NCI-H69 (cell line): Measurements from ENCODE around the gene C4orf17.
"Not testable (repeated sequence)": the region's sequence is repeated elsewhere in the genome, so short reads cannot be mapped to it uniquely, and the experiment has no call there.

Experiments used
- DNase-seq: peaks from one replicate; lab custom pipeline; 2025; lab: John Stamatoyannopoulos, UW

Gene C4orf17

GRCh38 chr4:99510721-99511120 lies at the start of gene C4orf17:
Gene C4orf17 (plus strand): TSS chr4:99511021. CDS start chr4:99513082, 2,061 bp downstream.
- no peak for DNase-seq

DNA sequence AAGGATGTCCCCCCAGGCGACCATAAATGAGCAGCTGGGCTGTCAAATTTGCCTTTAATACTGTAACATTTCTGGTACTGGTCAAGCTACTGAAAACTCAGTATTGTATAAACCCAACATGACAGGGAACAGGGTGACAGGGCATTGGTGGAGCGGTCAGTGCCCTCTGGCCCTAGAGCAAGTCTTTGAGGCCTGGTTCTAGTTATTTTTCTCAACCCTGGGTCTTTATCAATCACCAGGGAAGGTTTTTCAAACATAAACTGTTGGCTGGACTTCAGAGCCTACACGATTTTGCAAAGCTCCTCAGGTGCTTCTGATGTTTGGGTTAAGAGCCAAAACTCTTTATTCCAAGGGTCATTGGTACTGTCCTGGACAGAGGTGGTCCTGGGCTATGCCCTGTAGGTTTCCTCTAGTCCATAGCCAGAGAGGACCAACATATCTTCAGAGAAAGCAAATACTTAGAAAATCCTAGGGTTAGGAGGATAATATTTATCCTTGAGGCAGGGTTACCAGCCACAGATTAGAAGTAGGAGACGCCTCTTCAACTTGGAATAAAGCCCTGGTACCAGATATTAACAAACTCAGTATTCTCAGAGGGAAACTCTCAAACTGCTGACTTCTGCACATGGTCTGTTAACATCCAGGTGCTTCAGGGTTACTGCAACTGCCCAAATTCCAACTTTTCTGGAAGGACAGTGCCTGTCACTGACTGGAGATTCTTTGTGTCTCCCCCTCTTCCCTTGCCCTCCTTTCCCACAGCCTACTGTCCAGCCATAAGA lies 49.0 kb upstream of the C4orf17 start:
- DNase-seq: no peak

GRCh38 chr4:99462875-99463464 lies 47.9 kb upstream of the C4orf17 start:
- DNase-seq: peak; percentile 61

- DNase-seq: no peak
These were observed 47.3 kb upstream of the C4orf17 start for GRCh38 chr4:99463566-99463965.

GRCh38 chr4:99467887-99468286 lies 42.9 kb upstream of the C4orf17 start:
- DNase-seq: no peak

- DNase-seq: no peak
These were observed 41.9 kb upstream of the C4orf17 start for GRCh38 chr4:99468889-99469288.

DNA sequence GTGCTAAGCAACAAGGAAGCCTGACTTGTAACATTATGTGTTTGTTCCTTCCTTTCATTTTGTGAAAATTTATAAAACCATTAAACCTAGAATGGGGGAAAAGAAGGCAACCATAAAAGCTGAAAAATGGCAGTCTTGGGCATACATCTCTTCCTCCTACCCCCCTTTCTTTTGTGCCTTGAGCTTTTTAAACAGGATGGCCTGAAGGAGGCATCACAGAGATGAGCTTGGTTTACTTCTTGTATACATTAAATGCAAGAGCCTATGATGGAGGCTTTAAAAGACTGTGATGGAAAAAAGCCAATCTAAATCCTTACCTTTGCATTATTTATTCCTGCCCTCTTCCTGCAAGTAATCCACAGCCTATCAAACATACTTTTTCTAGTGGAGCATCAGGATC lies 39.5 kb upstream of the C4orf17 start:
- DNase-seq: no peak

- no peak for DNase-seq
These were observed 38.9 kb upstream of the C4orf17 start for GRCh38 chr4:99471896-99472295.

DNA sequence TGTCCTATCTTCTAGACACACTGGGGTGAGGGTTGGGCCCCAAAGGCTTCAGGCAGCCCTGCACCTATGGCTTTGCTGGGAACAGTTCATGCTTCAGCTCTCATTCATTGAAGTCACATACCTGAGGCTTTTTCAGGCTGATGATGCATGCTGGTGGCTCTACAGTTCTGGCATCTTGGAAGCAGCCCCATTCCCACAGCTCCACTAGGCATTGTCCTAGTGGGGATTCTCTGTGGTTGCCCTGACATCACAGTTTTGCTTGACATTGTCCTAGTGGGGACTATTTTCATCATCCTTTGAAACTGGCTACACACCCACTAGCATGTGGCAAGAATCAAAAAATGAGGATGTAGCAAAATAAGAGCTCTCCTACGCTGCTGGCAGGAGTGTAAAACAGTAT lies 37.7 kb upstream of the C4orf17 start:
- DNase-seq: no peak

DNA sequence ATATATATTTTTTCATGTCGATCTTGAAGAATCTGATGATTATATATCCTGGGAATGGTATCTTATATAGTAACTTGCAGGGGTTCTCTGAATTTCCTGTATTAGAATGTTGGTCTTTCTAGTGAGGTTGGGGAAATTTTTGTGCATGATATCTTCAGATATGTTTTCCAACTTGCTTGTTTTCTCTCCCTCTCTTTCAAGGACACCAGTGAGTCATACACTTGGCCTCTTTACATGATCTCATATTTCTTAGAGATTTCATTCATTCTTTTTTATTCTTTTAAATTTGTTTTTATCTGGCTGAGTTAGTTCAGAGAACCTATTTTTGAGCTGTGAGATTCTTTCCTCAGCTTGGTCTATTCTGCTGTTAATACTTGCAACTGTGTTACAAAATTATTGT lies 27.2 kb upstream of the C4orf17 start:
- no peak for DNase-seq

DNA sequence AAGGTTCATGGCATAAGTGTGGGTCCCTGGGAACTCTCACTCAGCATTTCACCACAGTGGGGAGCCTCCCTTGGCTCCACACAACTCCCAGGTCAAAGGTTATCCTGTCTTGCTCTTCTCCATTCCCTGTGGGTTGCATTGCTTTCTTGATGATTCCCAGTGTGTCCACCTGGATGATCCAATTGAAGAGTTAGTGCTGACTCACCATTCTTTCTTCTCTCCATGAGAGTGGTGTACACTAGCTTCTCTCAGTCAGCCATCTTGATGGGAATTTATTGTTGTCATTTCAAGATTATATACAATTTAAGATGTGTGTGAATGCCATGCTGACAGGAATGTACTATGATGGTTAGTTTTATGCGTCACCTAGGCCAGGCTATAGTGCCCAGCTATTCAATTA lies 25.6 kb upstream of the C4orf17 start:
- DNase-seq: no peak

- DNase-seq: not testable (repeated sequence)
These were observed 24.2 kb upstream of the C4orf17 start for GRCh38 chr4:99486648-99487047.

DNA sequence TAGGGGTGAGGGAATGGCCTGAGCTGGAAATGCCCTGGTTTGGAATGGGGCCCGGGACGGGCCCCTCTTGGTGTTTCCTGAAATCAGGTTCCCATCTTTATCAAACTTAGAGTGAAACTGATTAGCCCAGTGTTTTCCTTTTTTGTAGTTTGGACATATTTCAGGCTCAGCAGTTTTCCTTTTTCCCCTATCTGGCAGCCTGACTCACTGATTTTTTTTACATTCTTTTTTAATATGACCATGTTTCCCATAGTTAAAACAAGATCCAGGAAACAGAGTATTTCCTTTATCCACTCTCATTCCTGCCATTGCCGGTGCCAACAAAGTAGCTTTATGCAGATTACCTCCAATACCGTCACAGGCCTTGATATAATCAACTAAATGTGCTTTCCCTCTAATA lies 20.5 kb upstream of the C4orf17 start:
- DNase-seq: no peak

DNA sequence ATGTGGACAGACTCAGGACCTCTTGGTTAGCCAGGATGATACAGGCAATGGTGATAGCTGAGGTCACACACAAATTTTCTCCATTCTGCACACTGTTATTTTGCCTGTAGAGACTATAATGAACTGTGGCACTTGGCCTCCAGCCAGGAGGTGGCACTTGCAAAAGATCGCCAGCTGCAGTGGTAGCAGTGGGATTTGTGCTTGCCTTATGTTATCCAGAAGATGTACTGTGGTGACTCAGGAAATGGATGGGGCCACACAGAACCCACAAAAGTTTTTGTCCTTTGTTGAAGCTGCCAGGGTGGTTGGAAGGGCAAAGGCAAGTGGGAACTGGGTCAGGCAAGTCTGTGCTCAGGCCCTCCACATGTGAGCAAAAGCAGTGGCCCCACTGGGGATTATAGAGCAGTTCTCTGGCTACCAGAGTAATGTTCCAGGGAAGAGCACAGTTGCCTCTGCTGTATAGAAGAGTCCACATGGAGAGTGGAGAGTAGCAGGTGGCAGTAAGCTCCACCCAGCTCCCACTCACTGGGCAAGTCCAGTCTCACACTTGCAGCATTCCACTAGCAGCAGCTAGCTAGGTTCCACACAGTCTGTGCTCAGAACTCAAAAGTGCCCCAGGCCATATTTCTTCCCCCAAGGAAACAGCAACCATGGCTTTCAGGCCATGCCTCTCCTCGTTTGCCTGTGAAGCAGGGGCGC lies 5.9 kb upstream of the C4orf17 start:
- DNase-seq: peak; percentile 62

DNA sequence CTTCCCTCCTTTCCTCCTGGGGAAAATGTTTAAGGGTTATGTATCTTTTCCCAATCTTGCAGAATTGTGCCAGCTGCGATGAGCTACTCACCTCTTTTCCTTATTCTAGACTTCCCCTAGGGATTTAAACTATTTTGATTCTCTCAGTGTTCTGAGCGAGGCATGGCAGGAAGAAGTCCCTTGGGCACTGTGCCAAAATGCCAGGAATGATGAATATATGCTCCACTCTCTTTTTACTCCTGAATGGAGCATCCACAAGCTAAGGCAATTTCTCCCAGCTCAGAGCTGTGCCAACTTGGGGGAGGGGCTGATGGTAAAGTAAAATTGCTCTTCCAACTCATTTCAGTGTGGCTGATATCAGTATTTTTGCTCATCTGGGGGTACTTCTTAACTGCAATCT lies 4.0 kb upstream of the C4orf17 start:
- peak; percentile 63 for DNase-seq

GRCh38 chr4:99507349-99507748 lies 3.5 kb upstream of the C4orf17 start:
- no peak for DNase-seq

DNA sequence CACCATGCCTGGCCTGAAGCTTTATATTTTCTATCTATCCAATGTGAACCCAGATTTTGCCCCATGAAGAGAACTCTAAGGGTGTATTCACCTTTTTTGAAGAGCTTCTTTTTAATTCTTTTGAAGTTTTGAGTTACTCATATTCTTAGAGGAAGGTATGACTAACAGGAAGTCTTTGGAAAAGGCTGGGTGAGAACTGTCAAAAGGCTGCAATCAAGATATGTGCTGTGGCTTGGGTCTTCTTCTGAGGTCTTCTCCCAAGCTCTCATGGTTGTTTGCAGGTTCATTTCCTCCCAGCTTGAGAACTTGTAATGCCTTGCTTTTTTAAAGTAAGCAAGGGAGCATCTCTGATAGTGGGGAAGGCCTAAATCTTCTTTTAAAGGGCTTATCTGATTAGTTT lies 3.1 kb upstream of the C4orf17 start:
- no peak for DNase-seq

DNA sequence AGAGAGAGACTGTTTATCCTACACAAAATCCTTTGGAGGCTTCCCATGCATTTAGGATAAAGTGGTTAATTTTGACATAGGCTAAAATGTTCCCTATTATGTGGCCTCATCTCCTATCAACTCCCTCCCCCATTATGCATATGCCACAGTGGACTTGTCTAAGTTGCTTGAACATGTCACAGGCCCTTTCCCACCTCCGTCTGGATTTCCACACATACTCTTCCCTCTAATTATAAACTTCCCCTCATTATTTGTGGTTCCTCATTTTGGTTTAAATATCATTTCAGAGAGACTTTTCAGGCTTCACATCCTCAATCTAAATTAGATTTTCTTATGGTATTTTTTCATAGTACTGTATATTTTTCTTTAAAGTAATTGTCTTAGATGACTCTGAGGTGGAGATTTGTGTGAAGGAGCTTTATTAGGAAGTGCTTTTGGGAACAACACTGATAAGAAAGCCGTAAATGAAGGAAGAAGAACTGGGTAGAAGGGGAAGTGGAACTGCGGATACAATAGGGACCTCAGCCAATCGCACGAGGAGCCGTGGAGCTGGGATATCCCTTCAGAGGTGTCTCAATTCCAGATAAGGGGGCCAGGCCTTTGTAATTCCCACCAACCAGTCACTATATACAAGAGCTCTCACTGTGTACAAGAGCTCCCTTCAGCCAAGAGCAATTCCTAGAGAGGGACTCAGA lies 7.9 kb downstream of the C4orf17 start:
- DNase-seq: no peak

GRCh38 chr4:99529228-99529627 lies 18.4 kb downstream of the C4orf17 start:
- DNase-seq: no peak

DNA sequence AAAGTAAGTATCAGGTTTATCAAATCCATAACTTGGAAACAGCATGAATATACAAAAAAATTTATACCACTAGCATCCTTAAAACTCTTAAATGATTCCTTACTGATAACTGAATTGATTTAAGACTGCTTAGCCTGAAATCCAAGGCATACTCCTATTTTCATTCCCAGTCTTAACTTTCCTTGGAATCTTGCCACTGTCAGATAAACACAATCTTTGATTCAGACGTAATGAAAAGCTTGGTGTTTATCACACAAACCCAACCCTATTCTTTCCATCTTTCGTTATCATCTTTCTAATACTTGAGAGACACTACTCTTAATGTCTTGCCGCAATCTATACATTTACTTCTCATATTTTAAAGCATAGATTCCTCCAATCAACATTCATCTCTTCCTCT lies 19.1 kb downstream of the C4orf17 start:
- no peak for DNase-seq

DNA sequence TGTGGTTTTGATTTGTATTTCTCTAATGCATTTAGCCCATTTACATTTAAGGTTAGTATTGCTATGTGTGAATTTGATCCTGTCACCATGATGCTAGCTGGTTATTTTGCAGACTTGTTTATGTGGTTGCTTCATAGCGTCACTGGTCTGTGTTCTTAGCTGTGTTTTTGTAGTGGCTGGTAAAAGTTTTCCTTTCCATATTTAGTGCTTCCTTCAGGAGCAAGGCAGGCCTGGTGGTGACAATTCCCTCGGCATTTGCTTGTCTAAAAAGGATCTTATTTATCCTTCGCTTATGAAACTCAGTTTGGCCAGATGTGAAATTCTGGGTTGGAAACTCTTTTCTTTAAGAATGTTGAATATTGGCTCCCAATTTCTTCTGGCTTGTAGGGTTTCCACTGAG lies 23.9 kb downstream of the C4orf17 start:
- DNase-seq: not testable (repeated sequence)

DNA sequence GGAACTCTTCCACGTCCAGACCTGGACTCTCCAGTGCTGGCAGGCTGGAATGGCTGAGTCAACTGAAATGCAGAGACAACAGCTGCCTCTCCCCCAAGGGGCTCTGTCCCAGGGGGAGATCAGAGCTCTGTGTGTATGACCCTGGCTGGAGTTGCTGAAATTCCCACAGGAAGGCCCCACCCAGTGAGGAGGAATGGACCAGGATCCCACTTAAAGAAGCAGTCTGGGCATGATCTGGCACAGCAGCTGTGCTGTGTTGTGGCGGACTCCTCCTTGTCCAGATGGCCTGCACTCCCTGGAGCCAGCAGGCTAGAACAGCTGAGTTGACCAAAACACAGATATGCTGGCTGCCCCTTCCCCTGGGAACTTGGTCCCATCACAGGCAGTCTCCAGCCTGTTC lies 25.4 kb downstream of the C4orf17 start:
- peak; percentile 89 for DNase-seq

GRCh38 chr4:99536848-99537247 lies 26.0 kb downstream of the C4orf17 start:
- peak; percentile 87 for DNase-seq
